HepG2 (cell line): ENCODE data around the gene FAAP20. TPM values are rescaled to one million over a fixed set of nuclear protein-coding genes. Genes with fewer than 3 reads are reported as not detected.
A peak's percentile ranks its signal among the peaks of the same experiment; 100 is the strongest.

Experiments used
- ATAC-seq: fragments of 200-7000 bp; cut with Tn5 transposase; 3 replicates; pipeline ENCODE4 v1.9.1; 2020; ENCODE audit warnings: mild to moderate bottlenecking, moderate library complexity
- BruUV-seq: library from RNA; stranded (reverse); fragments of 400-500 nt; replicated peaks from 2 replicates; lab custom pipeline; 2021; lab: Mats Ljungman, UMichigan
- CTCF ChIA-PET: fragments of 300-600 bp; formaldehyde crosslinking; extraction: SDS; loops from one replicate; lab custom pipeline; 2021; ENCODE audit warnings: low total read pairs, inconsistent platforms, low intra/inter-chr PET ratio; lab: Yijun Ruan, JAX
- POLR2A ChIA-PET: fragments of 350-600 bp; sonication (Branson Sonifier 250); formaldehyde crosslinking; loops from one replicate; lab custom pipeline; 2020; ENCODE audit warnings: antibody characterized with exemption, inconsistent platforms; lab: Yijun Ruan, JAX
- DNase-seq: peaks from one replicate; pipeline ENCODE4 v3.0.0-alpha.2; 2015; ENCODE audit warnings: low spot score
- FAIRE-seq: peaks from 3 replicates; lab custom pipeline; 2011; peaks lifted over from hg19 to GRCh38; lab: Jason Lieb, UNC
- H2AFZ ChIP-seq: one replicate; pipeline ENCODE4 v1.6.1; 2011; ENCODE audit warnings: low read length, inconsistent platforms
- H3K27ac ChIP-seq: fragments of 300-600 bp; 3 replicates; pipeline ENCODE4 v1.8.0; 2011; ENCODE audit warnings: mixed run types, mild to moderate bottlenecking, mixed read lengths, low read length, inconsistent platforms; ENCODE audit not compliant: insufficient read depth; ENCODE audit errors: extremely low read length
- H3K27me3 ChIP-seq, 2 experiments: fragments of 200-600 bp in 1 of 2; 2 replicates in 1 of 2; 3 replicates in 1 of 2; pipeline versions ENCODE4 v1.6.0 to v1.8.0; 2011; ENCODE audit warnings: low read length in 2 of 2, mild to moderate bottlenecking in 2 of 2, moderate library complexity in 2 of 2, inconsistent platforms in 1 of 2; ENCODE audit not compliant: insufficient read depth in 2 of 2, control insufficient read depth in 1 of 2
- H3K36me3 ChIP-seq, 2 experiments: fragments of 200-600 bp in 1 of 2; replicated peaks in 1 of 2; 2 replicates in 1 of 2; 3 replicates in 1 of 2; pipeline versions ENCODE4 v1.5.1 to v1.8.0; 2011; ENCODE audit warnings: low read length in 2 of 2, inconsistent platforms in 1 of 2; ENCODE audit not compliant: insufficient read depth in 2 of 2, control insufficient read depth in 1 of 2
- H3K4me1 ChIP-seq: 2 replicates; pipeline ENCODE4 v1.5.1; 2012; ENCODE audit warnings: low read length, inconsistent platforms; ENCODE audit not compliant: insufficient read depth
- H3K4me2 ChIP-seq: 2 replicates; pipeline ENCODE4 v1.6.0; 2011; ENCODE audit warnings: low read depth, low read length, inconsistent platforms
- H3K4me3 ChIP-seq, 3 experiments: fragments of 200-600 bp in 1 of 3; sonication (generic), shearing (Covaris generic) in 1 of 3; replicated peaks in 1 of 3; 2 replicates each; pipeline ENCODE4 v1.5.1; 2011 to 2016; ENCODE audit warnings: low read length in 3 of 3, inconsistent platforms in 2 of 3, low read depth in 2 of 3, mild to moderate bottlenecking in 2 of 3, control low read depth in 1 of 3, mixed read lengths in 1 of 3; ENCODE audit not compliant: insufficient read depth in 1 of 3
- H3K79me2 ChIP-seq: one replicate; pipeline ENCODE4 v1.6.1; 2011; ENCODE audit warnings: low read length, inconsistent platforms; ENCODE audit not compliant: insufficient read depth
- H3K9ac ChIP-seq: 2 replicates; pipeline ENCODE4 v1.6.0; 2011; ENCODE audit warnings: mild to moderate bottlenecking, low read depth, low read length, inconsistent platforms; ENCODE audit not compliant: insufficient read depth
- H3K9me3 ChIP-seq: 2 replicates; pipeline ENCODE4 v1.5.1; 2012; ENCODE audit warnings: mild to moderate bottlenecking, low read length
- H4K20me1 ChIP-seq: 2 replicates; pipeline ENCODE4 v1.6.0; 2011; ENCODE audit warnings: inconsistent platforms, mild to moderate bottlenecking, low read length, moderate library complexity; ENCODE audit not compliant: insufficient read depth
- ASH2L ChIP-seq: fragments of 300-600, 200-600 bp; sonication (generic); IDR thresholded peaks from 2 replicates; pipeline ENCODE4 v1.7.0; 2017; ENCODE audit warnings: low read depth, mild to moderate bottlenecking, moderate library complexity, mixed read lengths, low read length; ENCODE audit not compliant: insufficient read length
- BORCS8-MEF2B ChIP-seq: sonication (generic); formaldehyde crosslinking; IDR thresholded peaks from 2 replicates; pipeline ENCODE4 v1.8.0; 2022; ENCODE audit warnings: mild to moderate bottlenecking, missing genetic modification reagents
- DNMT1 ChIP-seq: sonication (generic); formaldehyde crosslinking; IDR thresholded peaks from 2 replicates; pipeline ENCODE4 v1.5.1; 2020; ENCODE audit warnings: mild to moderate bottlenecking, missing genetic modification reagents
- HNRNPK ChIP-seq: fragments of 200-400 bp; formaldehyde crosslinking; IDR thresholded peaks from 2 replicates; pipeline ENCODE4 v1.6.1; 2018; ENCODE audit warnings: low read length, low read depth, moderate library complexity, mild to moderate bottlenecking; ENCODE audit not compliant: poor library complexity, severe bottlenecking
- HNRNPLL ChIP-seq: fragments of 200-400 bp; formaldehyde crosslinking; IDR thresholded peaks from 2 replicates; pipeline ENCODE4 v1.6.1; 2017; ENCODE audit warnings: mild to moderate bottlenecking, low read depth, low read length; ENCODE audit not compliant: poor library complexity, severe bottlenecking
- NR2F1 ChIP-seq, 2 experiments: fragments of 450-650 bp in 1 of 2; formaldehyde crosslinking in 1 of 2; IDR thresholded peaks; 2 replicates each; pipeline versions ENCODE4 v1.5.0 to v1.6.1; 2016 to 2020; ENCODE audit warnings: mild to moderate bottlenecking in 1 of 2, missing compliant biosample characterization in 1 of 2, missing genetic modification reagents in 1 of 2, moderate library complexity in 1 of 2
- RBFOX2 ChIP-seq: fragments of 200-400 bp; formaldehyde crosslinking; IDR thresholded peaks from 2 replicates; pipeline ENCODE4 v1.6.1; 2017; ENCODE audit warnings: low read depth, mild to moderate bottlenecking, low read length
- RORA ChIP-seq: sonication (generic); formaldehyde crosslinking; IDR thresholded peaks from 2 replicates; pipeline ENCODE4 v1.5.0; 2020; ENCODE audit warnings: mild to moderate bottlenecking, missing genetic modification reagents, moderate library complexity
- RXRA ChIP-seq: sonication (generic); formaldehyde crosslinking; IDR thresholded peaks from 2 replicates; pipeline ENCODE4 v1.5.1; 2020; ENCODE audit warnings: missing genetic modification reagents
- SP5 ChIP-seq: IDR thresholded peaks from 2 replicates; pipeline ENCODE4 v1.6.1; 2016; ENCODE audit warnings: low read depth, borderline replicate concordance
- ZBTB38 ChIP-seq: sonication (generic); formaldehyde crosslinking; IDR thresholded peaks from 2 replicates; pipeline ENCODE4 v1.5.1; 2020; ENCODE audit warnings: mild to moderate bottlenecking, missing genetic modification reagents
- ZNF496 ChIP-seq: sonication (generic); formaldehyde crosslinking; IDR thresholded peaks from 2 replicates; pipeline ENCODE4 v1.8.1; 2023; ENCODE audit warnings: mild to moderate bottlenecking, moderate library complexity, missing genetic modification reagents; ENCODE audit not compliant: insufficient replicate concordance
- WGBS: methylation state at CpG from one replicate; pipeline ENCODE4 v1.1.6; 2017; ENCODE audit warnings: low lambda C conversion rate; 5-methylcytosine and 5-hydroxymethylcytosine counted together
- in situ Hi-C: cut with HindIII; loops from 2 replicates; pipeline ENCODE4 v1.10.0; 2017; ENCODE audit warnings: low pct_unique_long_range_greater_than_20kb; ENCODE audit not compliant: extremely low pct_ligation_motif_present
- intact Hi-C: fragments of 100-400 bp; cut with micrococcal nuclease; formaldehyde crosslinking; loops from one replicate; pipeline ENCODE4 v1.10.0; 2022; ENCODE audit not compliant: unreplicated experiment
- polyA plus RNA-seq, 8 experiments: library from polyadenylated mRNA; depleted of rRNA in 3 of 8; stranded (reverse) in 7 of 8; unstranded in 1 of 8; fragments of >200 nt; fragmentation: Illumina TruSeq in 4 of 8; extraction: Trizol in 4 of 8; gene quantifications; 2 replicates each; pipeline versions ENCODE4 v1.2.1 to v1.2.3, GENCODE V29; 2011 to 2016; ENCODE audit warnings: low read depth in 4 of 8, missing spikeins in 1 of 8, mixed read lengths in 1 of 8; ENCODE audit not compliant: insufficient read depth in 1 of 8
- total RNA-seq, 5 experiments: library from RNA; depleted of rRNA; stranded (reverse); fragments of >200 nt; fragmentation: Illumina TruSeq; extraction: Trizol; gene quantifications; 2 replicates each; pipeline ENCODE4 v1.2.3, GENCODE V29; 2016; ENCODE audit warnings: low read depth in 1 of 5
- TF ChIP-seq, protein P1 (sequence below): IDR thresholded peaks from 2 replicates; pipeline ENCODE4 v1.6.1; 2016
- TF ChIP-seq, protein P2 (sequence below): sonication (generic); formaldehyde crosslinking; IDR thresholded peaks from 2 replicates; pipeline ENCODE4 v1.5.0; 2020; ENCODE audit warnings: mild to moderate bottlenecking, missing genetic modification reagents, borderline replicate concordance
- TF ChIP-seq, protein P3 (sequence below): sonication (generic); formaldehyde crosslinking; IDR thresholded peaks from 2 replicates; pipeline ENCODE4 v1.8.1; 2023; ENCODE audit warnings: mild to moderate bottlenecking, missing genetic modification reagents

FAAP20 gene
- total and polyA plus RNA-seq, 2 of the 13 experiments (the other 11 are each of a cell fraction or from before 2014, with no cell fraction given): 9.6 to 10.8 TPM

DNA sequence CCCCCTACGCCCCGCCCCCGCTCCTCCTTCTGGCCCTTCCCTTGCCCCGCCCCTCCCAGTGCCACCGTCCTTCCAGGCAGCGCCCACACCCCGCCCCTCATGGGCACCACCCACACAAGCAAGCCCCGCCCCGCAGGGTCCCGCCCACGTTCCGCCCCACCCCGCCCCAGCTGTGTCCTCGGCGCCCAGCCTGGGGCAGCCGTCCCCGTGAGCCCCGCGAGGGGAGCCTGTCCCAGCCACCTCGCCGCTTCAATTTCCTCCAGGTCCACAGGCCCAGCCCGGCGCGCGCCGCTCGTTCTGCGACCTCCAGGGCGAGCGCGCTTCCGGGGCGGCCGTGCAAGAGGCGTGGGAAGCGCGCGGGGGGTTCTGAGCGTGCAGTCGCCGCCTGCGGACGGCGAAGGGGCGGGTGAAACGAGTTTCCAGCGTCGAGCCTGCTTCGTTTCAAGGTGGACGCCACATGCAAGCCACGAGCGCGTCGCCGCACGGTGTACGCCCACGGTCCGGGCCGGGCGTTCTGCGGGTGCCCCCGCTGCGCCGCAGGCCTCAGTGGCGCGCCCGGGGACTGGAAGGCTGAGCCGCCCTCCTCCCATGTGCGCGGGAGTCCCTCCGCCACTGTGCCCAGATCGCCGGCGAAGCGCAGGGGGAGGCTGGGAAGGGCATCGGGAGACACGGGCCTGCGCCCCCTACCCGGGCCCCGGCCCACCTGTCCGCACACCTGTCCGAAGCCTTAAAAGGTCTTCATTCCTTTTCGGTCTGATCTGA is 10.8 kb upstream of the FAAP20 start:
- intact Hi-C loops: no loop called here
- H3K79me2 ChIP-seq: no peaks in the 10 kb centered on the region
- H3K27ac ChIP-seq: no peak overlapping the region
- peak overlapping the region; percentile 17 to 76 (median 37); a peak in 5 of 6 replicates for H3K4me3 ChIP-seq
- H3K4me1 ChIP-seq: peaks cover 81% of the 10 kb centered on the region
- H3K9ac ChIP-seq: 0 out of 2 replicates have a peak overlapping the region, but pooled peaks have one; percentile 58
- in situ Hi-C loops: no loop called here
- no peak overlapping the region for H2AFZ ChIP-seq
- WGBS: 39% methylated on average over 44 of the region's 84 CpGs
- DNase-seq: peak; percentile 69
- ChIA-PET POLR2A (interaction anchor here (1.1 to 8.5 kb wide), 4 partner anchors 11 to 207 kb away, joined by 3 to 178 read pairs (median 10); partner anchors contain the start of genes FAAP20, MORN1, RER1 and SKI), CTCF (no interaction called here)
- H3K27me3 ChIP-seq: peaks cover 0 to 20% of the 10 kb centered on the region in 2 experiments; a peak in 4 of 5 replicates
- peak; percentile 9 for ATAC-seq
- no TSS peak for BruUV-seq
- H4K20me1 ChIP-seq: no peaks in the 10 kb centered on the region
- FAIRE-seq: no peak
- no peaks in the 10 kb centered on the region for H3K36me3 ChIP-seq
- peak overlapping the region; percentile 98 for H3K4me2 ChIP-seq
- H3K9me3 ChIP-seq: no peaks in the 10 kb centered on the region
- TF ChIP-seq BORCS8-MEF2B (CRISPR knock-in tag) (0 out of 2 replicates have a peak, but pooled peaks have one; percentile 17), NR2F1 (CRISPR knock-in tag; IDR thresholded peaks at IDR 0.05) (no peak), ZBTB38 (CRISPR knock-in tag) (peak; percentile 91), RBFOX2 (peak; percentile 63), HNRNPLL (peak; percentile 36), ZNF496 (CRISPR knock-in tag) (no peak), DNMT1 (CRISPR knock-in tag) (peak; percentile 78; the same call in 1 of the 2 replicates), ASH2L (no peak), HNRNPK (peak; percentile 18), SP5 (CRISPR knock-in tag) (peak; percentile 23; the same call in 1 of the 2 replicates), RORA (no peak), RXRA (CRISPR knock-in tag) (no peak)
- TF ChIP-seq, protein P1, sequence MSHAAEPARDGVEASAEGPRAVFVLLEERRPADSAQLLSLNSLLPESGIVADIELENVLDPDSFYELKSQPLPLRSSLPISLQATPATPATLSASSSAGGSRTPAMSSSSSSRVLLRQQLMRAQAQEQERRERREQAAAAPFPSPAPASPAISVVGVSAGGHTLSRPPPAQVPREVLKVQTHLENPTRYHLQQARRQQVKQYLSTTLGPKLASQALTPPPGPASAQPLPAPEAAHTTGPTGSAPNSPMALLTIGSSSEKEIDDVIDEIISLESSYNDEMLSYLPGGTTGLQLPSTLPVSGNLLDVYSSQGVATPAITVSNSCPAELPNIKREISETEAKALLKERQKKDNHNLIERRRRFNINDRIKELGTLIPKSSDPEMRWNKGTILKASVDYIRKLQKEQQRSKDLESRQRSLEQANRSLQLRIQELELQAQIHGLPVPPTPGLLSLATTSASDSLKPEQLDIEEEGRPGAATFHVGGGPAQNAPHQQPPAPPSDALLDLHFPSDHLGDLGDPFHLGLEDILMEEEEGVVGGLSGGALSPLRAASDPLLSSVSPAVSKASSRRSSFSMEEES (CRISPR knock-in tag): no peak
- TF ChIP-seq, protein P2, sequence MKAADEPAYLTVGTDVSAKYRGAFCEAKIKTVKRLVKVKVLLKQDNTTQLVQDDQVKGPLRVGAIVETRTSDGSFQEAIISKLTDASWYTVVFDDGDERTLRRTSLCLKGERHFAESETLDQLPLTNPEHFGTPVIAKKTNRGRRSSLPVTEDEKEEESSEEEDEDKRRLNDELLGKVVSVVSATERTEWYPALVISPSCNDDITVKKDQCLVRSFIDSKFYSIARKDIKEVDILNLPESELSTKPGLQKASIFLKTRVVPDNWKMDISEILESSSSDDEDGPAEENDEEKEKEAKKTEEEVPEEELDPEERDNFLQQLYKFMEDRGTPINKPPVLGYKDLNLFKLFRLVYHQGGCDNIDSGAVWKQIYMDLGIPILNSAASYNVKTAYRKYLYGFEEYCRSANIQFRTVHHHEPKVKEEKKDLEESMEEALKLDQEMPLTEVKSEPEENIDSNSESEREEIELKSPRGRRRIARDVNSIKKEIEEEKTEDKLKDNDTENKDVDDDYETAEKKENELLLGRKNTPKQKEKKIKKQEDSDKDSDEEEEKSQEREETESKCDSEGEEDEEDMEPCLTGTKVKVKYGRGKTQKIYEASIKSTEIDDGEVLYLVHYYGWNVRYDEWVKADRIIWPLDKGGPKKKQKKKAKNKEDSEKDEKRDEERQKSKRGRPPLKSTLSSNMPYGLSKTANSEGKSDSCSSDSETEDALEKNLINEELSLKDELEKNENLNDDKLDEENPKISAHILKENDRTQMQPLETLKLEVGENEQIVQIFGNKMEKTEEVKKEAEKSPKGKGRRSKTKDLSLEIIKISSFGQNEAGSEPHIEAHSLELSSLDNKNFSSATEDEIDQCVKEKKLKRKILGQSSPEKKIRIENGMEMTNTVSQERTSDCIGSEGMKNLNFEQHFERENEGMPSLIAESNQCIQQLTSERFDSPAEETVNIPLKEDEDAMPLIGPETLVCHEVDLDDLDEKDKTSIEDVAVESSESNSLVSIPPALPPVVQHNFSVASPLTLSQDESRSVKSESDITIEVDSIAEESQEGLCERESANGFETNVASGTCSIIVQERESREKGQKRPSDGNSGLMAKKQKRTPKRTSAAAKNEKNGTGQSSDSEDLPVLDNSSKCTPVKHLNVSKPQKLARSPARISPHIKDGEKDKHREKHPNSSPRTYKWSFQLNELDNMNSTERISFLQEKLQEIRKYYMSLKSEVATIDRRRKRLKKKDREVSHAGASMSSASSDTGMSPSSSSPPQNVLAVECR (CRISPR knock-in tag): 0 out of 2 replicates have a peak, but pooled peaks have one; percentile 10
- TF ChIP-seq, protein P3, sequence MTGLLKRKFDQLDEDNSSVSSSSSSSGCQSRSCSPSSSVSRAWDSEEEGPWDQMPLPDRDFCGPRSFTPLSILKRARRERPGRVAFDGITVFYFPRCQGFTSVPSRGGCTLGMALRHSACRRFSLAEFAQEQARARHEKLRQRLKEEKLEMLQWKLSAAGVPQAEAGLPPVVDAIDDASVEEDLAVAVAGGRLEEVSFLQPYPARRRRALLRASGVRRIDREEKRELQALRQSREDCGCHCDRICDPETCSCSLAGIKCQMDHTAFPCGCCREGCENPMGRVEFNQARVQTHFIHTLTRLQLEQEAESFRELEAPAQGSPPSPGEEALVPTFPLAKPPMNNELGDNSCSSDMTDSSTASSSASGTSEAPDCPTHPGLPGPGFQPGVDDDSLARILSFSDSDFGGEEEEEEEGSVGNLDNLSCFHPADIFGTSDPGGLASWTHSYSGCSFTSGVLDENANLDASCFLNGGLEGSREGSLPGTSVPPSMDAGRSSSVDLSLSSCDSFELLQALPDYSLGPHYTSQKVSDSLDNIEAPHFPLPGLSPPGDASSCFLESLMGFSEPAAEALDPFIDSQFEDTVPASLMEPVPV (CRISPR knock-in tag): 0 out of 2 replicates have a peak, but pooled peaks have one; percentile 33
